ENCODE data around the gene HSD17B4.
"Not testable (repeated sequence)": the region's sequence is repeated elsewhere in the genome, so short reads cannot be mapped to it uniquely, and the experiment has no call there.

Gene HSD17B4

DNA sequence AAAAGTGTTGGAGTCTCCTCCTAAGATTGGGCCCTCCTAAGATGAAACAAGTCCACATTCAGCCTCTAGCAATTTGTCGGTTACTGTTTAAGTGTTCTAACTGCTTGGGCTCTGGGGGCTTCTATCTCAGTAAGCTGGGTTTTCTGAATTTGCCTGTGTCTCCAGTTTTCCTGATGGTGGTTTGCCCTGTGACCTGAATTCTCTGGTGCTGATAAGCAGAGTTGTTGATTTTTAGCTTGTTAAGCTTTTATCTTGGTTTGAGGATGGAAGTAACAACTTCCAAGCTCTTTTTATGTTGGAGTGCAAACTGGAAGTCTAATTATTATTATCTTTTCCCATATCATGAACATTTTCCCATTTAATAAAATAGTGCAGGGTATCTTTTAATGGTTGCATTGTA is 30.9 kb downstream of the HSD17B4 start:
- DNase-seq = no peak

DNA sequence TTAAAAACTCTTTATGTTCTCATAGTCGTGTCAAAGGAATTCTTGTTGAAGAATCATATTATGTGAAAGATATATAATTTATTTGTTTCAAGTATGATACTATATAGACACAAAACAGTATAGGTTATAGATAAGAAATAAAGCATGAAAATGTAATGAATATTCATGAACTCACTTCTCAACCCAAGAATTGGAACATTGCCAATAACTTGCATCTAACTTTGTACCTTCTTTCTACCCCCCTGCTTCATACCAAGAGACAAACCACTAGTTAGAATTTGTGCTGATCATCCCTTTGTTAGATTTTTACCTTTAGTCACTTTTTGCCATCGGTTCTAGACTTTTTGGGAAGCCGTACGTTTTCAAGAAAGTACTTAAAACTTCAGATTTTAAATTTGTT is 32.6 kb downstream of the HSD17B4 start:
- DNase-seq = no peak

DNA sequence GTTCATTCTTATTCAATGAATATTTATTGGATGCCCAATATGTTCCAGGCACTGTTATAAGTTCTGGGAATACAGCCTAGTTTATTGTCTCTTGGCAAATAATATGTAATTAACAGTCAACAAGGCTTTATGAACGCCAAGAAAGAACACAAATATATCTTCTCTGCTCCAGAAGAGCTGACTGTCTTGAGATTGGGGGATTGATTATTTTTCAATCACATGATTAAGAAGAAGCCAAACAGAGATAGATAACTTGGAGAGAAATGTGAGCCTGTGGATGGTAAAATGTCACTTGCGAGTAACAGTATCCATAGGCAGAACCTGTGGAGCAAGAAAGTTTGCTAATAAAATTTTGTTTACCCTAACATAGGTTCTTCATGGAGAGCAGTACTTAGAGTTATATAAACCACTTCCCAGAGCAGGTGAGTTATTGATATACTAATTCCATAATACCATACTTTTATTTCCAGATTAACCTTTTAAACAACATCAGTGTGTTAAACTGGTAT is 49.4 kb downstream of the HSD17B4 start:
- DNase-seq = no peak

DNA sequence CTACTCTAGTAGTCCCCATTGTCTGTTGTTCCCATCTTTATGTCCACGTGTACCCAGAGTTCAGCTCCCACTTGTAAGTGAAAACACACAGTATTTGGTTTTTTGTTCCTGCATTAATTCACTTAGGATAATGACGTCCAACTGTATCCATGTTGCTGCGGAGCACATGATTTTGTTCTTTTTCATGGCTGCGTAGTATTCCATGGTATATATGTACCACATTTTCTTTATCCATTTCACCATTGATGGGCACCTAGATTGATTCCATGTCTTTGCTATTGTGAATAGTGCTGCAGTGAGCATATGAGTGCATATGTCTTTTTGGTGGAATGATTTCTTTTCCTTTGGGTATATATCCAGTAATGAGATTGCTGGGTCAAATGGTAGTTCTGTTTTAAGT is 51.6 kb downstream of the HSD17B4 start:
- not testable (repeated sequence) for DNase-seq

DNA sequence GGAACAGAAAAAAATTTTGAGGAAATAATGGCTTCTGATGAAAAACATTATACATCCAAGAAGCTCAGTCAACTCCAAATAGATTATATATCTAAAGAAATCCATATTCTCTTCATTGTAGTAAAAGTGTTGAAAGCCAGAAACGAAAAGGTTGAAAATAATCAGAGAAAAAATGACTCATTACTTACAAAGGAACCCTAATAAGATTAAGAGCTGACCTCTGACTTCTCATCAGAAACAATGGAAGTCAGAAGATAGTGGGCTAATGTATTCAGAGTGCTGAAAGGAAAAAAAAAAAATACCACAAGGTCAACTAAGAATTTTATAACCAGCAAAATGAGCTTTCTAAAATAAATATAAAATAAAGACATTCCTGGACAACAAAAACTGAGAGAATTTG is 60.0 kb downstream of the HSD17B4 start:
- no peak for DNase-seq

DNA sequence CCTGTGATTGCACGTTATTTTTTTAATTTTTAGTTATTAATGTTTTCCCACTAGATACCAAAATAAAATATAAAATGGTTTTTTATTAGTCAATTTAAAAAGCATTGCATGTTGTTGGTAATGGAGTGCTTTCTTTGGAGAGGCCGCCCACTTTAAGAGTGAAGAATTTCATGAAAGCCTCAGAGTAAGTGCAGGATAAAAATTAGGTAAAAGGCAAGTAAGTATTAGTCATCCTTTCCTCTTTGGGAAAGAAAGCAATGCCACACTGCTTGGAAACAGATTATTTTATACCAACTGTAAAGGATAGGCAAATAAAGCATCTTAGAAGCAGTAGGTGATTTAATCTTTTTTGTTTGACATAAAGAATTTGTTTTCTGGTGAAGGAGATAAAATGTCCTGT is 62.9 kb downstream of the HSD17B4 start:
- no peak for DNase-seq

DNA sequence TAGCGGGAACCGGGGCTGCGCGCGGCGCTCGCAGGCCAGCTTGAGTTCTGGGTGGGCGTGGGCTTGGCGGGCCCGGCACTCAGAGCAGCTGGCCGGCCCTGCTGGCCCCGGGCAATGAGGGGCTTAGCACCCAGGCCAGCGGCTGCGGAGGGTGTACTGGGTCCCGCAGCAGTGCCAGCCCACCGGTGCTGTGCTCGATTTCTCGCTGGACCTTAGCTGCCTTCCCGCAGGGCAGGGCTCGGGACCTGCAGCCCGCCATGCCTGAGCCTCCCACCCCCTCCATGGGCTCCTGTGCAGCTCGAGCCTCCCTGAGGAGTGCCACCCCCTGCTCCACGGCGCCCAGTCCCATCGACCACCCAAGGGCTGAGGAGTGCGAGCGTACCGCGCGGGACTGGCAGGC is 64.8 kb downstream of the HSD17B4 start:
- DNase-seq = not testable (repeated sequence)

DNA sequence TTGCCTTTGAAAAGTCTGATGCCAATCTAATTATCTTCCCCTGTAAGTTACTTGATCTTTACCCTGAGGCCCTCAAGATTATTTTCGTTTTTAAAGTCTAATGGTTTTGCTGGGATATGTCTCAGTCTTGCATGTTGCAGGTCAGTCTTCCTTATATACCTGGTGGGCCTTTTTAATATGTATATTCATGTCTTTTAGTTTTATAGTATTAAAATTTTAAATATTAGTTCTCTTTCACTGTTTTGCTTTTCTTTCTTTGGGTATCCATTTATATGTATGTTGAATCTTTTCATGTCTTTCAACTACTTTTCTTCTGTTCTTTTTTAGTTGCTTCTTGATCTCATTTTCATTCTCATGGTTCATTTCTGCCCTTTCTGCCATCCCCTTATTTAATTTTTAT is 68.9 kb downstream of the HSD17B4 start:
- DNase-seq = no peak

DNA sequence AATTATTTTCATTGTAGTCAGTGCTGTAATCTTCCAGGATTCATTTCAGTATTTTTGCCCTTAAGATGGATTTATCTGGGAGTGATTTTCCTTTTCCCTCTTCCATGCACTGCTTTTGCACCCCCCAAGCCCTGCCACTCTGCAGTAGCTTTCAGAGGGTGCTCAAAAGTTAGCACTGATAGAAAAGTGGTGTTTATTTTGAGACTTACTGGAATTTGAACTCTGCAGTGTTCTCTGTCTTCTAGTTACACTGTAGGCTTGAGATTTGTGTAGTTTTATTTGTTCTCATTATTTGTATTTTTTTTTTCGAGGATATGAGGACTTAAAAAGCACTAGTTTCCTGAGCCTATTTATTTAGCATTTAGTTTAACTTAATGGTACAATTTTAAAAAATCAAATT is 70.5 kb downstream of the HSD17B4 start:
- no peak for DNase-seq

DNA sequence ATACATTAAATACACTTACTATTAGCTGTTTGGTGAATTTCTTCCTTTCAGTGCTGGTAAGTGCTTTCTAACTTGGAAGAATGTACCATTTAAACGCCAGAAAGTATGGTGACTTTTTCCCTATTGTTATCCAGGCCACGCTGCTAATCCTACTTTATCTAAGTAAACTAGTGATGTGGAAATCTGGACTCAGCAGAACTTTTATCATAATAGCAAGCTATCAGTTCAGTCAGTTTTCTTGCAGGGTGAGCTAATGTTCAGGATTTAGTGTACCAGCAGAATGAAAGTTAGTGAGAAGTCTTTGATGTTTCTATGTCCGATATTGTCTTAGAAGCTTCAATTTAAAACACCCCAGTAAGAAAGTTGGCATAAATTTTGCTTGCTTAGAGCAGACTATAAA is 72.2 kb downstream of the HSD17B4 start:
- DNase-seq = no peak

DNA sequence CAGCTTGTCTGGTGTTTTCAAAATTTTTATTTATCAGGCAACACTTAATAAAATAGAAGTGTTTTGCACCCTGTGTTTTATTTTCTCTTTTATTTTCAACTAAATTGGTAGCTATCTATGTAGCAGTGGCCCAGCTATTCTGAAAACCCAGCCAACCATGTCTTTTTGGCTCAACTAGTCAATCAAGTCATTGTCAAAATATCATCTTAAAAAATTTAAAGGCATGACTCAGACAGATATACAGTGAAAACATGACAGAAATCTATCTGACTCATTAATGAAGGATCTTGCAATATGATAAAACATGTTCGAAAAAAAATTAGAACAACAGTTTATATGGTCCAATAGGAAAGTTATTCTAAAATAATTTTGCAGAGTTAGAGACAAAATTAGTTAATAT is 75.1 kb downstream of the HSD17B4 start:
- no peak for DNase-seq

DNA sequence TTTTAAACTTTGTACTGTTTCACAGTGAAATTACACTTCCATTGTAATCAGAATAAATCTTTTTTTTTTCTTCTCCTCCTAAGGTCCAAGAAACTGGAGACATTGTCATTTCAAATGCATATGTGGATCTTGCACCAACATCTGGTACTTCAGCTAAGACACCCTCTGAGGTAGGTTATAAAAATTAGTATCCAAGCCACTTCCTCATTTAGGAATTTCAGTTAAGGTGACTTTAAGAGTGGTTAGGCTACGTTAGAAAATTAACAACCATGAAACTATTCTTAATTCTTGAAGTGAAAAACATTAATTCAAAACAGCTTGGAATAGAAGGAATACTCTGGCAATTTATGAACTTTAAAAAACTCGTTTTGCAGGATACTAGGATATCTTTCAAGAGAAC is 77.5 kb downstream of the HSD17B4 start:
- DNase-seq = no peak

DNA sequence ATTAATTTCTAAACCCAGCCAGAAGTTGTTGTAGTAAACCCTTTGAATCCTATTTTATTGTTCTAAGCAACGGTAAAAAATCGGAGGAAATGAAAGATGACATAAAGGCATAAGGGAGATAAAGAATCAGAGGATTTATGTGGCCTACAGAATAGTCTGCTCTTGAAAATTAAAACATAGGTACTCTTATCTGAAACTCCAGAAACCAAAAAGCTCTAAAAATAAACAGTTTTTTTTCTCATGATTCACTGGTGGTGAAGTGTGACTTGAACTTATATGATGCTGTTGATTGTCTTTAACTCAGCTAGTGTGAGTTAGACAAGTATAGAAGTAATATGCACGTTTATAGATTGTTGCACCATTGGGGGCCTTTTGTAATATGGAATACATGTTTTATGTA is 80.3 kb downstream of the HSD17B4 start:
- no peak for DNase-seq

DNA sequence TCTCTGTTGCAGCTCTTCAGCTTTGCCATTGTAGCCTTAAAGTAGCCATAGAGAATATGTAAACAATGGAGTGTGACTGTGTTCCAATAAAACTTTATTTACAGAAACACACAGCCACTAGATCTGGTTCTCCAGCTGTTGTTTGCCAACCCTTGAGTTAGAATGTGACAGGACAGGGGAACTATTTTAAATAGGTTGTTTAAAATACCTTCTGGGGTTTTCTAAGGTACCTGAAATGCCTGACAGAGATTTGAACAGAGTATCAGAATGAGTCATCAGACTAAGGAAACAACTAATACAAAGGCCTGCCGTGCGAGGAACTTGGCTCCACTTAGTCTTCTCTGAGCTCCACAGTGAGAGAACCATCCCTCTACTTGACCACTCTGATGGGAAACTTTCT is 85.4 kb downstream of the HSD17B4 start:
- no peak for DNase-seq

DNA sequence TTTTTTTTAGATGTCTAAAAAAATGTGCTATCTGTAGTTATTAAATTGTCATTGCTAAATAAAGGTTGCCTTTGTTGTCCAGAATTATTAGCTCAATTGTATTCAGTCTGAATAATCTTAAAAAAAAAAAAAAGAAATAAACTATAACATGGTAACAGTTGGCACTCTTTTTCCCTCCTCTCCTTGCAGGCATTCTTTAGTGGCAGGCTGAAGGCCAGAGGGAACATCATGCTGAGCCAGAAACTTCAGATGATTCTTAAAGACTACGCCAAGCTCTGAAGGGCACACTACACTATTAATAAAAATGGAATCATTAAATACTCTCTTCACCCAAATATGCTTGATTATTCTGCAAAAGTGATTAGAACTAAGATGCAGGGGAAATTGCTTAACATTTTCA is 89.4 kb downstream of the HSD17B4 start:
- no peak for DNase-seq

DNA sequence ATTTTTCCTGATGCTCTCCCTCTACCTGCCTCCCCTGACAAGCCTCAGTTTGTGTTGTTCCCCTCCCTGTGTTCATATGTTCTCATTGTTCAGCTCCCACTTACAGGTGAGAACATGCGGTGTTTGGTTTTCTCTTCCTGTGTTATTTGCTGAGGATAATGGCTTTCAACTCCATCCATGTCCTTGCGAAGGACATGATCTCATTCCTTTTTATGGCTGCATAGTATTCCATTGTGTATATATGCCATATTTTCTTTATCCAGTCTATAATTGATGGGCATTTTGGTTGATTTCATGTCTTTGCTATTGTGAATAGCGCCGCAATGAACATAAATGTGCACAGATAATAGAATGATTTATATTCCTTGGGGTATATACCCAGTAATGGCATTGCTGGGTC is 99.5 kb downstream of the HSD17B4 start:
- DNase-seq = no peak

DNA sequence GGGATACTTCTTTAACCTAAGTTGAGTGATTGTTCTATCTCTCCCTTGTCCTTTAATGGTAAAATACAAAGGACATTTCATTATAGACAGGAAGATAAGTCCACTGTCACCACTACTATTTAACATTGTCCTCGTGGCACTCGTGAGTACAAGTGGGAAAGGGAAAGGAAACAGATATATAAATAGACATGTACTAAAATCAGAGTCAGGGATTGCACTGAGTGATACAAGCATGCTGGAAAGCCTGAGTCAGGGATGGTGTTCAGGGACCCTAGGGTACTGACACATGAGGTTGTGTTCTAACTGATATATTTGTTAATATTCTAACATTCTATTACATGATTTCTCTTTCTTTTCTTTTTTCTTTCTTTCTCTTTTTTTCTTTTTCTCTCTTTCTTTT is 102.3 kb downstream of the HSD17B4 start:
- no peak for DNase-seq

DNA sequence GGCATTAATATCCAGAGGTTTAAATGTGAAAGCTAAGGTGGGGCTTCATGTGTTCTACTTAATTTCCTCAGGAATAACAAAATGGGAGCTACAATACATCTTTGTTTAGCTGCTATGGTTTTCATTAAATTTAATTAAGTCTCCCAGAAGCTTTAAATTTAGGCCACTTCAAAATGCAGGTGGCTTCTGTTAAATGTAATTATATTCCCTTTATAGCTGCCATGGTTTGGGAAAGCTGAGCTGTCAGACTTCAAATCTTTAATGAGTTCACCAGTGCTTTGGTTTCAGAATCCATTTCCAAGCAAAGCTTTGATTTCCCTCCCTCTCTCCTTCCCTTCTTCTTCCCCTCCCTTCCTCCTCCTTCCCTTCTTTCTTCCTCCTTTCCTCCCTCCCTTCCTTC is 118.6 kb downstream of the HSD17B4 start:
- DNase-seq = no peak

DNA sequence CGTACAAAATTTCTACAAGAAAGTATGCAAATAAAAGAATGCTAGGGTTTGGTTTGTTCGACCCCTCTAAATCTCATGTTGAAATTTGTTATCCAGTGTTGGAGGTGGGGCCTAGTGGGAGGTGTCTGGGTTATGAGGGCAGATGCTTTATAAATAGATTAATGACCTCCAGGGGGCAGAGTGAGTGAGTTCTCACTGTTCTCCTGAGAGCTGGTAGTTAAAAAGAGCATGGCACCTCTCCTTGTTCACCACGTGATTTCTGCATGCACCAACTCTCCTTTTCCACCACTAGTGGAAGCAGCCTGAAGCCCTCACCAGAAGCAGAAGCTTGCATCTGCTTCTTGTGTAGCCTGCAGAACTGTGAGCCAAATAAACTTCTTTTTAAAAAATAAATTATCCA is 126.6 kb downstream of the HSD17B4 start:
- no peak for DNase-seq

DNA sequence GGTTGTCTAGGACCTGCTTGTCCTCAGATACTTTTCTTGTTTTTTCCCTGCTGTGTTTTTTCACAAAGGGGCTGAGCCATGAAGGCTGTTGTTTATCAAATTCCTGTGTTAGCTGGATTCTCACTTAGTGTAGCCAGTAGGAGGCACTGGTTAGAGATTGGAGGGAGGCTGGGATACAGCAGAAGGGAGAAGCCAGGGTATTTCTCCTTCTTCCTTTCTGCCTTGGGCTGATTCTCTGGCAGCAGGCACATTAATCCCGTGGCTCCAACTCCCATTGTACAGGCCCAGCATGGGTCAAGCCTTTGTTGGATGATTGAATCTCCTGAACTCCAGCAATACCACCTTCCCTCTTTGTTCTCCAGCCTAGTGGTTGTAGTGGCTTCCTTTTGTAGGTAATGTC is 130.7 kb downstream of the HSD17B4 start:
- DNase-seq = no peak

DNA sequence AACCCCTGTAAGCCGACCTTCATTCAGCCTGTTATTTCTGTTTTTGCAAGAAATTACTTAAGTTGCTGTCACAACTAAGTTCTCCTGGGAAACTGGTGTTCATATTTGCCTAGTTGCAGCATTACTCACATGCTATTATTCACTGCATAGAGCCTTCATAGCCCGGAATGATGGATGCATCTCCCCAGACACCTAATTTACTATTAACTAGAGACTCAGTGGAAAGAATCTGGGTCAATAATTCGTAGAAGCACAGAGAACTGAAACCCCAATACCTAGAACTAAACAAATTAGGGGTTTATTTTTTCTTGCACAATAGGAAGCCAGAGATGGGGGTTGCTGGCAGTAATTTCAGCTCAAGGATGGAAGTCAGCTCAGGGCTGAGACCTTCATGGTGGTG is 131.4 kb downstream of the HSD17B4 start:
- DNase-seq = no peak
